Coronary artery (tissue), 2 donors: ENCODE results near the gene MOB3B.
A peak's percentile ranks its signal among the peaks of the same experiment; 100 is the strongest.

Experiments
- DNase-seq: peaks from one replicate; pipeline ENCODE4 v3.0.0-alpha.2; 2017; ENCODE audit warnings: low spot score
- H3K27ac ChIP-seq, 2 donors: fragments of 200-600 bp; sonication (generic); one replicate each; pipeline ENCODE4 v1.5.1; 2016 to 2019
- H3K4me3 ChIP-seq: fragments of 200-600 bp; sonication (generic); 2 replicates; pipeline ENCODE4 v1.5.1; 2016; ENCODE audit warnings: mild to moderate bottlenecking, moderate library complexity
- TF ChIP-seq, protein P1 (sequence below): fragments of 200-600 bp; sonication (generic); IDR thresholded peaks from one replicate; pipeline ENCODE4 v1.5.1; 2019; ENCODE audit warnings: antibody characterized with exemption

MOB3B gene

GRCh38 chr9:27344776-27345175 is 184.8 kb downstream of the MOB3B start:
- TF ChIP-seq, protein P1, sequence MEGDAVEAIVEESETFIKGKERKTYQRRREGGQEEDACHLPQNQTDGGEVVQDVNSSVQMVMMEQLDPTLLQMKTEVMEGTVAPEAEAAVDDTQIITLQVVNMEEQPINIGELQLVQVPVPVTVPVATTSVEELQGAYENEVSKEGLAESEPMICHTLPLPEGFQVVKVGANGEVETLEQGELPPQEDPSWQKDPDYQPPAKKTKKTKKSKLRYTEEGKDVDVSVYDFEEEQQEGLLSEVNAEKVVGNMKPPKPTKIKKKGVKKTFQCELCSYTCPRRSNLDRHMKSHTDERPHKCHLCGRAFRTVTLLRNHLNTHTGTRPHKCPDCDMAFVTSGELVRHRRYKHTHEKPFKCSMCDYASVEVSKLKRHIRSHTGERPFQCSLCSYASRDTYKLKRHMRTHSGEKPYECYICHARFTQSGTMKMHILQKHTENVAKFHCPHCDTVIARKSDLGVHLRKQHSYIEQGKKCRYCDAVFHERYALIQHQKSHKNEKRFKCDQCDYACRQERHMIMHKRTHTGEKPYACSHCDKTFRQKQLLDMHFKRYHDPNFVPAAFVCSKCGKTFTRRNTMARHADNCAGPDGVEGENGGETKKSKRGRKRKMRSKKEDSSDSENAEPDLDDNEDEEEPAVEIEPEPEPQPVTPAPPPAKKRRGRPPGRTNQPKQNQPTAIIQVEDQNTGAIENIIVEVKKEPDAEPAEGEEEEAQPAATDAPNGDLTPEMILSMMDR = no peak
- Histone ChIP-seq H3K27ac (no peak overlapping the region), H3K4me3 (no peak overlapping the region)
- DNase-seq = no peak

DNA sequence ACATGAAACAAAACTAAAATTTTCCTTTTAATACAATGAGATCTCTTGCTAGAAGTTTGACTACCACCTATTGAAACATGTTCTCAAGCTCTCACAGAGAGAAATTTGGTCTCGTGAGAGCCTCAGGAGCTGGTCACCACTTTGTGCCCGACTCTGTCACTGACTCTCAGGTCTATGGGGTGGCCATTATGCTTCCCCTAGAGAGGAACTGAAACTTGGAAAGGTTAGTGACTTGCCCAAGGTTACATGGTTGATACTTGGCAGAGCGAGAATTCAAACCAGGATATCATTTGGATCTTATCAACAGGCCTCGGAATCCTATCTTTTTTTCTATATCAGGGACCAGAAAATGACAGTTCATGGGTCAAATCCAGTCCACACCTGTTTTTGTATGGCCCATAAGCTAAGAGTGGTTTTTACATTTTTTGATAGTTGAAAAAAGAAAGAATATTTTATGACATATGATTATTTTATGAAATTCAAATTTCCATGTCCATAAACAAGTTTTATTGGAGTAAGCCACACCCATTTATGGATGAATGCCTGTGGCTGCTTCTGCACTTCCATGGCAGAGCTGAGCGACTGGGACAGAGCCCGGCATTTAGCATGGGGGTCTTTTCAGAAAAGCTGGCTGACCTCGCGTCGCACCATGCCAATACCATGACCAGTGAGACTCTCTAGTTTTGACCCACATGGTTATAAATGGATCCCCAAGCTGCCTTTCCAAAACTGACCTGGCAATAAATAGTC is 187.9 kb downstream of the MOB3B start:
- TF ChIP-seq, protein P1 = no peak
- Histone ChIP-seq H3K4me3 (no peak overlapping the region), H3K27ac (peak overlapping the region; percentile 22 to 83)
- DNase-seq = no peak

DNA sequence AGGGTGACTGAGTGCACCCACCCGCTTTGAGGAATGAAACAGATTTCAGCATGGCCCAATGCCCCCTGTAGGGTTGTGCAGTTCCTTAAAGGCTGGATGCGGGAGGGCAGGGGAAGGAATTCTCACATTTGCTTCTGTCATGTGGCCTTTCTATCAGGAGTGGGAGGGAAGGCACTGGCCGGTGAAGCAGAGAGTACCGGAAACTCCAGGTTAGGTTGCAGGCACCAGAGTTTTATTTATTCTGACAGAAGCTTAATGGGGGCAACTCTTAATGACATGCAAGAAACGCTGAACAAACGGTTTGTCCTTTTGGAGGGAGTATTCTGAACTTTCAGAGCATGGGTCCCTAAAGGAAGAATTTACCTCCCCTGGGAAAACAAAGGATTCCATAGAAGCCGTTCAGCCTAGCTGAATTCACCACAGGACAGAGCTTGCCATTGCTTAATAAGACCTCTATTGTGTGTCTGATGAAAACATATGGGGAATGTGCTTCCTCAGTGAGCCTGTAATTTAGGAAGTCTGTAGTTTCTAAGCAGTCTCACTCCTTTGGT is 188.6 kb downstream of the MOB3B start:
- Histone ChIP-seq H3K4me3 (no peak overlapping the region), H3K27ac (peak overlapping the region; percentile 22 to 83)
- DNase-seq = no peak
- TF ChIP-seq, protein P1 = no peak

DNA sequence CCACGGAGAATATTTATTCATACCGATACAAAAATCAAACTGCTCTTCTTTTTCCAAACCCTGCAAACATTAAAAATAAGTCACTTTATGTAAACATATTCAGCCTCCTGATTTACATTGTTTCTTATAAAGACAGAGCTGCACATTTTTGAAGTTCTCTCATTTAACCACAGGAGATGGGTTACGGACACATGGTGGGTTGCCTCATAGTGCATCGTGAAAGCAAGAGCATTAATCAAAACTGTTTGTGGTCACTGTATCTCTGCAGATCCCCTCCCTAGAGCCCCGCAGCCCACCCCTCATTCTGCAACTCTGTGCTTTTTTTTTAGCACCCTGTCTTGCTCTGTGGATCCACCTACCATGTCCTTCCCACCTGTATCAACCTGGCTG is 189.3 kb downstream of the MOB3B start:
- DNase-seq = no peak
- peak overlapping the region; percentile 41 for H3K4me3 ChIP-seq
- TF ChIP-seq, protein P1 = no peak
- H3K27ac ChIP-seq = peak overlapping the region; percentile 22 to 83

DNA sequence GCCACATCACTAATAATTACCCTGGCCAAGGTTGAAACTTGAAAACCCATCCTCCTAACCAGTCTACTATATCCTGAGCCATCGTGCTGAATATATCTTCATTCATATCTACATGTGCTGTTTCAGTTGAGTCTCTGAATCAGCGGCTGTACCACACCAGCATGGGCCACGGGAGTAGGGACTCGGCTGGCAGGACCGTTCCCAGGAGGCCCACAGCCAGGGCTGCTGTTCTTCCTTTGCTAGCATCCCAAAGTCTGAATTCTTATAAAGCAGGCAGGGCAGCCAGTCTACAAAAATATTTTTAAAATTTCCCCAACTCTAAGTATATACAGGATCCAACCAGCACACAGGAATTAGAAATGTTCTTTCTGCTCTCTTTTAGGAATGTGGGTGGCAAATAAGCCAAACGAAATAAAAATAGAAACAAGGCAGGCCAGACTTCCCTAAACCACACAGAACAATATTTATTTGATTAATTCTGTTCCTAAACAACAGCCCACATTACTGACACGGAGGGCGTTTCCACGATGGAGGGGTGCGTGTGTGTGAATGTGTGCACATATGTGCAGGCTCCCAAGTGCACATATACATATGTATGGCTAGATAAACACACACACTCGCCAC is 189.8 kb downstream of the MOB3B start:
- Histone ChIP-seq H3K27ac (peak overlapping the region; percentile 46 to 83), H3K4me3 (peak overlapping the region; percentile 42)
- TF ChIP-seq, protein P1 = no peak
- DNase-seq = peak; percentile 80

GRCh38 chr9:27338527-27338903 is 191.1 kb downstream of the MOB3B start:
- DNase-seq = no peak
- TF ChIP-seq, protein P1 = no peak
- Histone ChIP-seq H3K4me3 (no peak overlapping the region), H3K27ac (peak overlapping the region; percentile 46 to 83)
